ENCODE data around the gene SMIM45.

SMIM45 gene

GRCh38 chr22:41906822-41907221 is 45.1 kb upstream of the SMIM45 start:
- Histone ChIP-seq H4K20me1 (ENCODE audit: insufficient read depth) (no peaks in the 10 kb centered on the region), H3K36me3 (ENCODE audit: insufficient read depth) (no peaks in the 10 kb centered on the region), H3K9ac (no peak overlapping the region), H3K4me2 (no peak overlapping the region), H3K4me3 (IDR thresholded peaks at IDR 0.05; ENCODE audit: insufficient read depth, low read depth, low read length) (no peak overlapping the region), H2AFZ (ENCODE audit: low read depth) (no peak overlapping the region), H3K27me3 (ENCODE audit: insufficient read depth, low read depth) (peaks cover 7% of the 10 kb centered on the region; the same call in 1 of the 2 replicates), H3K79me2 (ENCODE audit: insufficient read depth, low read depth) (no peaks in the 10 kb centered on the region), H3K27ac (no peak overlapping the region), H3K4me1 (ENCODE audit: low read depth, poor library complexity, severe bottlenecking) (peaks cover 13% of the 10 kb centered on the region)
- TF ChIP-seq, protein P1, sequence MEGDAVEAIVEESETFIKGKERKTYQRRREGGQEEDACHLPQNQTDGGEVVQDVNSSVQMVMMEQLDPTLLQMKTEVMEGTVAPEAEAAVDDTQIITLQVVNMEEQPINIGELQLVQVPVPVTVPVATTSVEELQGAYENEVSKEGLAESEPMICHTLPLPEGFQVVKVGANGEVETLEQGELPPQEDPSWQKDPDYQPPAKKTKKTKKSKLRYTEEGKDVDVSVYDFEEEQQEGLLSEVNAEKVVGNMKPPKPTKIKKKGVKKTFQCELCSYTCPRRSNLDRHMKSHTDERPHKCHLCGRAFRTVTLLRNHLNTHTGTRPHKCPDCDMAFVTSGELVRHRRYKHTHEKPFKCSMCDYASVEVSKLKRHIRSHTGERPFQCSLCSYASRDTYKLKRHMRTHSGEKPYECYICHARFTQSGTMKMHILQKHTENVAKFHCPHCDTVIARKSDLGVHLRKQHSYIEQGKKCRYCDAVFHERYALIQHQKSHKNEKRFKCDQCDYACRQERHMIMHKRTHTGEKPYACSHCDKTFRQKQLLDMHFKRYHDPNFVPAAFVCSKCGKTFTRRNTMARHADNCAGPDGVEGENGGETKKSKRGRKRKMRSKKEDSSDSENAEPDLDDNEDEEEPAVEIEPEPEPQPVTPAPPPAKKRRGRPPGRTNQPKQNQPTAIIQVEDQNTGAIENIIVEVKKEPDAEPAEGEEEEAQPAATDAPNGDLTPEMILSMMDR (conservative IDR thresholded peaks at IDR 0.05; ENCODE audit: low read depth, low read length) = no peak

DNA sequence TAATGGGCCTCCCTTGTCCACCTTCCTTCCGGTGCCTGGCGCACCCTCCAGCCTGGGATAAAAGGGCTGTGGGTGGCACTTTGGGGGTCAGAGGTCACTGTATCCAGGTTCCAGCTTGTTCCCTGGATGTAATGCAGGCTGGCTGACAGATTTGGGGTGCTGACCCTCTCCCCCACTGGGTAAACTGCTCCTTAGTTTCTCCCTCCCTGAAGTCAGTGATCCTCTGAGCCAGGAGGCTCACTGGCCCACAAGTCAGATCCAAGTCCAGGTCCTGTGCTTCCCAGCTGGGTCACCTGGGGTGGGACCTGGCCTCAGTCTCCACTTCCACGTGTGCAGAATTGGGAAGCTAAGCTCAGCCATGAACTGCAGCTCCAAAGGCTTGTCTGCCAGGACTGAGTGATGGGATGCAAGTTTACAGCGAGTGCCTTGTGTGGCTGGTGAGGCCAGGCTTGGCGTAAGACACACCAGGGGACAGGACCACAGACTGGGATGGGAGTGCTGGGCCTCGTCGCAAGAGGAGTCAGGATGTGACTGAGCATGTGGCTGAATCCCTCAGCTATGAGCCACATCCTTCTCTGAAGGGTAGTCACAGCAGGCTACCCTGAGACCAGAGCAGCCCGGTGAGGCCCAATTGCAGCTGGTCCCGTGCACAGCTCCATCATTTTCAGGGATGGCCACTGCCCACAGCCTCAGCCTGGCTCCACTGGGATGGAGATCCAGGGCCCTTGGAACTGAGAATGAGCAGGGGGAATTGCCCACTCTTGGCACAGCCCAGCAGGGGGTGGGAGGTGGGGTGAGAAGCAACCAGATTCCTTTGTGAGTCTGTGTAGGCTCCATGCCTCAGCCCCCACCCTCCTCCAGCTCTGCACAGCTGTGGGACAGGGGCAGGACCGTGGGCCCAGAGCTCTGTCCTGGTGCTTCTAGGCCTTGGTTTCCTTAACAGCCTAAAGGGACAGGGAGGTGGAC is 44.2 kb upstream of the SMIM45 start:
- H3K36me3 ChIP-seq (ENCODE audit: insufficient read depth) = no peaks in the 10 kb centered on the region
- H4K20me1 ChIP-seq (ENCODE audit: insufficient read depth) = no peaks in the 10 kb centered on the region
- no peaks in the 10 kb centered on the region for H3K79me2 ChIP-seq (ENCODE audit: insufficient read depth, low read depth)
- peaks cover 11% of the 10 kb centered on the region for H3K27me3 ChIP-seq (ENCODE audit: insufficient read depth, low read depth)
- H3K4me3 ChIP-seq (IDR thresholded peaks at IDR 0.05; ENCODE audit: insufficient read depth, low read depth, low read length) = no peak overlapping the region
- peaks cover 13% of the 10 kb centered on the region for H3K4me1 ChIP-seq (ENCODE audit: low read depth, poor library complexity, severe bottlenecking)
- no peak overlapping the region for H3K4me2 ChIP-seq
- peak overlapping the region; percentile 11; the same call in 1 of the 2 replicates for H3K27ac ChIP-seq
- TF ChIP-seq, protein P1 (conservative IDR thresholded peaks at IDR 0.05; ENCODE audit: low read depth, low read length) = no peak
- H2AFZ ChIP-seq (ENCODE audit: low read depth) = no peak overlapping the region
- H3K9ac ChIP-seq = no peak overlapping the region

- peaks cover 13% of the 10 kb centered on the region for H3K4me1 ChIP-seq (ENCODE audit: low read depth, poor library complexity, severe bottlenecking)
- TF ChIP-seq, protein P1 (conservative IDR thresholded peaks at IDR 0.05; ENCODE audit: low read depth, low read length) = no peak
- H4K20me1 ChIP-seq (ENCODE audit: insufficient read depth) = no peaks in the 10 kb centered on the region
- H3K27me3 ChIP-seq (ENCODE audit: insufficient read depth, low read depth) = peaks cover 17% of the 10 kb centered on the region
- no peak overlapping the region for H3K4me3 ChIP-seq (IDR thresholded peaks at IDR 0.05; ENCODE audit: insufficient read depth, low read depth, low read length)
- no peak overlapping the region for H2AFZ ChIP-seq (ENCODE audit: low read depth)
- H3K27ac ChIP-seq = peak overlapping the region; percentile 11; the same call in 1 of the 2 replicates
- H3K9ac ChIP-seq = no peak overlapping the region
- no peaks in the 10 kb centered on the region for H3K36me3 ChIP-seq (ENCODE audit: insufficient read depth)
- H3K4me2 ChIP-seq = no peak overlapping the region
- no peaks in the 10 kb centered on the region for H3K79me2 ChIP-seq (ENCODE audit: insufficient read depth, low read depth)
Measured at GRCh38 chr22:41908411-41909309, 43.3 kb upstream of the SMIM45 start.

- Histone ChIP-seq H3K36me3 (ENCODE audit: insufficient read depth) (no peaks in the 10 kb centered on the region), H3K4me1 (ENCODE audit: low read depth, poor library complexity, severe bottlenecking) (peaks cover 13% of the 10 kb centered on the region), H3K4me2 (no peak overlapping the region), H3K4me3 (IDR thresholded peaks at IDR 0.05; ENCODE audit: insufficient read depth, low read depth, low read length) (no peak overlapping the region), H3K27me3 (ENCODE audit: insufficient read depth, low read depth) (peaks cover 17% of the 10 kb centered on the region), H2AFZ (ENCODE audit: low read depth) (no peak overlapping the region), H3K9ac (no peak overlapping the region), H3K79me2 (ENCODE audit: insufficient read depth, low read depth) (no peaks in the 10 kb centered on the region), H4K20me1 (ENCODE audit: insufficient read depth) (no peaks in the 10 kb centered on the region), H3K27ac (no peak overlapping the region)
- TF ChIP-seq, protein P1 (conservative IDR thresholded peaks at IDR 0.05; ENCODE audit: low read depth, low read length) = no peak
Measured at GRCh38 chr22:41909310-41910049, 42.5 kb upstream of the SMIM45 start.
